Endothelial cell (in vitro differentiated cells): ENCODE results near the gene HMG20A. TPM values are rescaled to one million over a fixed set of nuclear protein-coding genes. Genes with fewer than 3 reads are reported as not detected.

Experiments
- DNase-seq: peaks from one replicate; pipeline ENCODE4 v3.0.0; 2021; ENCODE audit warnings: low spot score
- H3K27ac Mint-ChIP-seq: one replicate; pipeline ENCODE4 v1.8.0; 2021; ENCODE audit warnings: mixed read lengths, inconsistent platforms; ENCODE audit not compliant: unreplicated experiment
- H3K27me3 Mint-ChIP-seq: one replicate; pipeline ENCODE4 v1.8.0; 2021; ENCODE audit warnings: mild to moderate bottlenecking, moderate library complexity, mixed read lengths, inconsistent platforms; ENCODE audit not compliant: unreplicated experiment
- H3K36me3 Mint-ChIP-seq: one replicate; pipeline ENCODE4 v1.8.0; 2021; ENCODE audit warnings: mild to moderate bottlenecking, low read depth, mixed read lengths, inconsistent platforms; ENCODE audit not compliant: unreplicated experiment
- H3K4me1 Mint-ChIP-seq: one replicate; pipeline ENCODE4 v1.8.0; 2021; ENCODE audit warnings: mild to moderate bottlenecking, mixed read lengths, inconsistent platforms; ENCODE audit not compliant: unreplicated experiment
- H3K4me3 Mint-ChIP-seq: one replicate; pipeline ENCODE4 v1.8.0; 2021; ENCODE audit warnings: mild to moderate bottlenecking, mixed read lengths, inconsistent platforms; ENCODE audit not compliant: unreplicated experiment
- H3K9me3 Mint-ChIP-seq: one replicate; pipeline ENCODE4 v1.8.0; 2021; ENCODE audit warnings: mixed read lengths, inconsistent platforms; ENCODE audit not compliant: unreplicated experiment
- total RNA-seq: library from RNA; stranded (reverse); fragmentation: NEBNext Ultra II Directional; extraction: Animal tissue kit (Norgen Biotek cat#: 25700); gene quantifications from one replicate; pipeline ENCODE4 v1.2.1, GENCODE V29; 2021; ENCODE audit not compliant: unreplicated experiment
- TF ChIP-seq, protein P1 (sequence below): fragments of 200-600 bp; sonication (generic); IDR thresholded peaks from one replicate; pipeline ENCODE4 v1.5.0; 2021; ENCODE audit warnings: antibody characterized with exemption; ENCODE audit not compliant: unreplicated experiment

HMG20A gene
- total RNA-seq, 1 donor from 2014 or later = 111 TPM

DNA sequence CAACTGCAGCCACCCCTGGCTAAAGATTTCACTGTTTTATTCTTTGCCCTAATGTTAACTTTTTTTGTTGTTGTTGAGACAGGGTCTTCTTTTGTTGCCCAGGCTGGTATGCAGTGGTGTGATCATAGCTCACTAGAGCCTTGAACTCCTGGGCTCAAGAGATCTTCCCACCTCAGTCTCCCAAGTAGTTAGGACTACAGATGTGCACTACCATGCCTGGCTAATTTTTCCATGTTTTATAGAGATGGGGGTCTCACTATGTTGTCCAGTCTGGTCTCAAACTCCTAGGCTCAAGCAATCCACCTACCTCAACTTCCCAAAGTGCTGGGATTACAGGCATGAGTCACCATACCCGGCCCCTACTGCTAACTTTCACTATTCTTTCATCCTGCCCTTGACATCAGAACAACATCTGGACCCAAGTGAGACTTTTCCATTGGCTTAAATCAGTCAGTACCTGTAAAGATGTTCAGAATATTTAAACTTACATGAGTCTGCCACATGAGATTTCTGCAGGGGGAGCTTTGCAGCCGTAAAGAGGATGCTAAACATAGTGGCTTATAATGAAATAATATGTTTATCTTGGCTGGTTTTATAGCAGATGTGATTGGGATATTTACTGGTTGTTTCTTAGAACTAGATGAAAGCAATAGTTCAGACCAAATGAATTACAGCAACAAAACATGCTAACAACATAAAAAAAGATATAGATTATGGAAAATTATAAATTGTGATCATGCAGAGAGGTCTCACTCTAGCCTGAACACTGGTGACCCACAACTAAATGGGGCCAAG lies 73.6 kb downstream of the HMG20A start:
- DNase-seq = no peak
- TF ChIP-seq, protein P1, sequence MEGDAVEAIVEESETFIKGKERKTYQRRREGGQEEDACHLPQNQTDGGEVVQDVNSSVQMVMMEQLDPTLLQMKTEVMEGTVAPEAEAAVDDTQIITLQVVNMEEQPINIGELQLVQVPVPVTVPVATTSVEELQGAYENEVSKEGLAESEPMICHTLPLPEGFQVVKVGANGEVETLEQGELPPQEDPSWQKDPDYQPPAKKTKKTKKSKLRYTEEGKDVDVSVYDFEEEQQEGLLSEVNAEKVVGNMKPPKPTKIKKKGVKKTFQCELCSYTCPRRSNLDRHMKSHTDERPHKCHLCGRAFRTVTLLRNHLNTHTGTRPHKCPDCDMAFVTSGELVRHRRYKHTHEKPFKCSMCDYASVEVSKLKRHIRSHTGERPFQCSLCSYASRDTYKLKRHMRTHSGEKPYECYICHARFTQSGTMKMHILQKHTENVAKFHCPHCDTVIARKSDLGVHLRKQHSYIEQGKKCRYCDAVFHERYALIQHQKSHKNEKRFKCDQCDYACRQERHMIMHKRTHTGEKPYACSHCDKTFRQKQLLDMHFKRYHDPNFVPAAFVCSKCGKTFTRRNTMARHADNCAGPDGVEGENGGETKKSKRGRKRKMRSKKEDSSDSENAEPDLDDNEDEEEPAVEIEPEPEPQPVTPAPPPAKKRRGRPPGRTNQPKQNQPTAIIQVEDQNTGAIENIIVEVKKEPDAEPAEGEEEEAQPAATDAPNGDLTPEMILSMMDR = no peak
- Mint-ChIP-seq H3K27ac (peak overlapping the region; percentile 93), H3K36me3 (peaks cover 8% of the 10 kb centered on the region), H3K4me3 (no peak overlapping the region), H3K27me3 (peaks cover 9% of the 10 kb centered on the region), H3K9me3 (no peaks in the 10 kb centered on the region), H3K4me1 (peaks cover 94% of the 10 kb centered on the region)

DNA sequence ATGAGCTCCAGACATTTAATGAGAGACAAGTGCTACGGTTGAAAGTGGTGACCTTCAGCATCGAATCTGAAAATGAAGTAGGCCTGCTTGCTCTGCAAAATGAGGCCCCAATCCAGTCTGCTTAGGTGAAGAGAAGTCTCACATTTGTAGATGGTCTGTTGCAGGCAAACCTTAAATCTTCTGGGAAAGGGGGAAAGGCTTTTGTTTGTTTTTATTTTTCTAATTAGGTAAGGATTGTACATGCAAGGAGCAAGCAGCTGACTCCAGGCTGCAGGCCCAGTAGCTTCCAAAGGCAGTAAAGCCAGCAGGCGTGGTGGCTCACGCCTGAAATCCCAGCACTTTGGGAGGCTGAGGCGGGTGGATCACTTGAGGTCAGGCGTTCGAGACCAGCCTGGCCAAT lies 74.3 kb downstream of the HMG20A start:
- no peak for DNase-seq
- H3K27ac Mint-ChIP-seq = peak overlapping the region; percentile 93
- peaks cover 92% of the 10 kb centered on the region for H3K4me1 Mint-ChIP-seq
- peaks cover 11% of the 10 kb centered on the region for H3K36me3 Mint-ChIP-seq
- TF ChIP-seq, protein P1 = no peak
- no peaks in the 10 kb centered on the region for H3K9me3 Mint-ChIP-seq
- H3K4me3 Mint-ChIP-seq = no peak overlapping the region
- H3K27me3 Mint-ChIP-seq = peaks cover 11% of the 10 kb centered on the region

DNA sequence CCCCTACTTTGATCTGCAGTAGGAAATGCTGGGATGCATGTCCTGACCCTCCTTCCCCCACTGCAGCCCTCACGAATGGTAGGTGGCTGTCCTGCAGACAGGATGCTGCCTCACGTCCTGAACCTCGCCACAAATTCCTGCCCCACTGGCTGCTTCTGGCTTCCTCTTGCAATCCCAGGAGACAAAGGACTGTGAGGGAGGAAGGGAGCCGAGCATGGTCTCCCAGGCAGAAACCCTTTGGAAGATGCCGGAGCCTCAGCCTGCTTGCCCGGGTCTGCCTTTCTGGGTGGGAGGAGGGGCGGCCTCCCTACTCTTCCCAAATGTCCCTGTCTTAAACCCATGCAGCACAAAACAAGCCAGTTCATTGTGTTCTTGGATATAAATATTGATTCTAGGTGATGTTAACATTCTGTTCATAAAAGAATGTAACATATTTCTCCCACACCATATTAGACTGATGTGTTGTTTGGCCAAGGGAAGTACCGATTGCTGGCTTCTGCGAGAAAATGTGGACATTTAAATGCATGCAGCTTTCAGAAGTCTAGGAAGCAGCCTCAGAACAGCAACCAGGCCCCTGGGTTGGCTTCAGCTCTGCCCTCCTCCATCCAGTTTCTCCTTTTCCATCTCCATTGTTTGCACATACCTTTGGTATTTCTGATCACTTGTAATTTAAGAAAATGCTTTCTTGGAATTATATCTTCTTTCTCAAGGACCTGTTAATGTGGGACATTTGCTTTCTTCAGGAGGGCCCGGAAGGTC lies 75.3 kb downstream of the HMG20A start:
- H3K4me3 Mint-ChIP-seq = peak overlapping the region; percentile 29
- H3K27me3 Mint-ChIP-seq = peaks cover 9% of the 10 kb centered on the region
- DNase-seq = peak; percentile 62
- H3K9me3 Mint-ChIP-seq = no peaks in the 10 kb centered on the region
- H3K4me1 Mint-ChIP-seq = peaks cover 88% of the 10 kb centered on the region
- peak overlapping the region; percentile 93 for H3K27ac Mint-ChIP-seq
- peaks cover 15% of the 10 kb centered on the region for H3K36me3 Mint-ChIP-seq
- TF ChIP-seq, protein P1 = no peak

DNA sequence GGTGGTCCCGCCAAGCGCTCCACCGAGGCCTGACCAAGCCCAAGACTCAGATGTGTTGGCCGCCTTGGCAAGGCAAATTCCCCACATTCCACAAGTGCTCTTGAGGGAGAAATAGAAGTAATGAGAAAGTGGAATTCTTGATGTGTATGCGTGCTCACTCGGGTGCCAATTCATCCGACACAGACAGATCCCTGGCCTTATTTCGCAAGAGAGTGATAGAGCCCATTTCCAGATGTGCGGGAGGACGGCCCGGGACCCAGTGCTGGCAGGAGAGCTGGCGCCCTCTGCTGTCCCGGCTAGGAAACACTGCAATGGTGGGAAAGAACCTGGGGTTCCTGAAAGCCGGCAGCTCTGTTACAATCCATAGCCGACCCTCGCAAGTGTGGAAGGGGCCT lies 76.0 kb downstream of the HMG20A start:
- TF ChIP-seq, protein P1 = peak; percentile 78
- Mint-ChIP-seq H3K27ac (peak overlapping the region; percentile 93), H3K4me3 (peak overlapping the region; percentile 34), H3K4me1 (peaks cover 86% of the 10 kb centered on the region), H3K27me3 (peaks cover 12% of the 10 kb centered on the region), H3K36me3 (peaks cover 20% of the 10 kb centered on the region), H3K9me3 (no peaks in the 10 kb centered on the region)
- peak; percentile 90 for DNase-seq
